ENCODE data around the gene SUN1. TPM values are rescaled to one million over a fixed set of nuclear protein-coding genes. Genes with fewer than 3 reads are reported as not detected.

SUN1 gene
- total RNA-seq, 2 experiments from 2014 or later = 83.4 to 105 TPM

- no peak overlapping the region for H3K27ac ChIP-seq (ENCODE audit: low read depth, low read length, poor library complexity, severe bottlenecking)
- H3K9me2 ChIP-seq (ENCODE audit: insufficient read depth, low read length) = no peaks in the 10 kb centered on the region
- no peaks in the 10 kb centered on the region for H3K9me3 ChIP-seq (ENCODE audit: low read length)
- DNase-seq (ENCODE audit: low spot score) = no peak
- no peaks in the 10 kb centered on the region for H4K20me1 ChIP-seq (ENCODE audit: insufficient read depth, low read length)
- ChIA-PET POLR2A (no interaction called here), CTCF (ENCODE audit: unreplicated experiment) (no interaction called here)
- H3K4me3 ChIP-seq (ENCODE audit: low read depth, low read length, poor library complexity, severe bottlenecking) = no peak overlapping the region
- BruUV-seq (replicated peaks) = no TSS peak
- H3K79me2 ChIP-seq (ENCODE audit: insufficient read depth, low read depth, low read length) = no peaks in the 10 kb centered on the region
- no peak overlapping the region for H2AFZ ChIP-seq (ENCODE audit: low read length)
- H3K36me3 ChIP-seq (ENCODE audit: insufficient read depth, low read length) = peaks cover 55% of the 10 kb centered on the region
- intact Hi-C loops (cut with micrococcal nuclease; ENCODE audit: unreplicated experiment) = no loop called here
- no peak overlapping the region for H3K4me2 ChIP-seq (ENCODE audit: low read length)
- no peaks in the 10 kb centered on the region for H3K4me1 ChIP-seq (ENCODE audit: insufficient read depth, low read length, poor library complexity, severe bottlenecking)
- TF ChIP-seq CTCF (conservative IDR thresholded peaks at IDR 0.05; ENCODE audit: low read length) (no peak), EZH2phosphoT487 (IDR thresholded peaks at IDR 0.05; ENCODE audit: borderline replicate concordance, low read depth, low read length) (no peak)
These were observed 64.2 kb downstream of the SUN1 start for GRCh38 chr7:896346-897075.

GRCh38 chr7:897086-897485 is 64.8 kb downstream of the SUN1 start:
- no peaks in the 10 kb centered on the region for H4K20me1 ChIP-seq (ENCODE audit: insufficient read depth, low read length)
- BruUV-seq (replicated peaks) = no TSS peak
- CTCF ChIA-PET (ENCODE audit: unreplicated experiment) = no interaction called here

More at GRCh38 chr7:897086-897485, 64.8 kb downstream of the SUN1 start:
- POLR2A ChIA-PET = no interaction called here
- Histone ChIP-seq H3K4me2 (ENCODE audit: low read length) (no peak overlapping the region), H3K9me3 (ENCODE audit: low read length) (no peaks in the 10 kb centered on the region), H3K27ac (ENCODE audit: low read depth, low read length, poor library complexity, severe bottlenecking) (no peak overlapping the region), H3K79me2 (ENCODE audit: insufficient read depth, low read depth, low read length) (no peaks in the 10 kb centered on the region), H3K4me1 (ENCODE audit: insufficient read depth, low read length, poor library complexity, severe bottlenecking) (no peaks in the 10 kb centered on the region), H3K36me3 (ENCODE audit: insufficient read depth, low read length) (peaks cover 49% of the 10 kb centered on the region), H2AFZ (ENCODE audit: low read length) (no peak overlapping the region), H3K4me3 (ENCODE audit: low read depth, low read length, poor library complexity, severe bottlenecking) (no peak overlapping the region), H3K9me2 (ENCODE audit: insufficient read depth, low read length) (no peaks in the 10 kb centered on the region)
- DNase-seq (ENCODE audit: low spot score) = no peak
- intact Hi-C loops (cut with micrococcal nuclease; ENCODE audit: unreplicated experiment) = no loop called here
- no peak for TF ChIP-seq CTCF (conservative IDR thresholded peaks at IDR 0.05; ENCODE audit: low read length)
- no peak for TF ChIP-seq EZH2phosphoT487 (IDR thresholded peaks at IDR 0.05; ENCODE audit: borderline replicate concordance, low read depth, low read length)
